A549 (cell line): ENCODE results near the gene LRRC73.

ENCODE experiments used
- POLR2A ChIP-seq: IDR thresholded peaks from 2 replicates; pipeline ENCODE4 v1.6.1; 2012; ENCODE audit warnings: mild to moderate bottlenecking, low read length
- TF ChIP-seq, protein P1 (sequence below): fragments of >200 bp; sonication (Bioruptor Twin); formaldehyde crosslinking; IDR thresholded peaks from 3 replicates; pipeline ENCODE4 v1.5.1; 2016

DNA sequence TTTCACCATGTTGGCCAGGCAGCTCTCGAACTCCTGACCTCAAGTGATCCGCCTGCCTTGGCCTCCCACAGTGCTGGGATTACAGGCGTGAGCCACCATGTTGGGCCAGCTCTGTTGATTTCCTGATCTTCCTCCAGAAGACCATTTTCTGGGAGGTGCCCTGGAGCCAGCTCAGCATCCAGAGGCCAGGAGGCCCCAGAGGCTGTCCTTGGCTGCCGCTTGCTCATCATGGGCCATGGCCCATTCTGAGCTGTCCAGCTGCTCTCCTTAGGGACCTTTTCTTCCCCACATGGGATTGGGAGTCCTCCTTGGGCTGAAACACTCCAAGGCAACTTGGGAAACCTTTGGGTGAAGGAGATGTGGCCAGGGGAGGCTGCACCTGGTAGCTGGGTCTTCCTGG lies 15.4 kb downstream of the LRRC73 start:
- no peak for TF ChIP-seq POLR2A
- TF ChIP-seq, protein P1, sequence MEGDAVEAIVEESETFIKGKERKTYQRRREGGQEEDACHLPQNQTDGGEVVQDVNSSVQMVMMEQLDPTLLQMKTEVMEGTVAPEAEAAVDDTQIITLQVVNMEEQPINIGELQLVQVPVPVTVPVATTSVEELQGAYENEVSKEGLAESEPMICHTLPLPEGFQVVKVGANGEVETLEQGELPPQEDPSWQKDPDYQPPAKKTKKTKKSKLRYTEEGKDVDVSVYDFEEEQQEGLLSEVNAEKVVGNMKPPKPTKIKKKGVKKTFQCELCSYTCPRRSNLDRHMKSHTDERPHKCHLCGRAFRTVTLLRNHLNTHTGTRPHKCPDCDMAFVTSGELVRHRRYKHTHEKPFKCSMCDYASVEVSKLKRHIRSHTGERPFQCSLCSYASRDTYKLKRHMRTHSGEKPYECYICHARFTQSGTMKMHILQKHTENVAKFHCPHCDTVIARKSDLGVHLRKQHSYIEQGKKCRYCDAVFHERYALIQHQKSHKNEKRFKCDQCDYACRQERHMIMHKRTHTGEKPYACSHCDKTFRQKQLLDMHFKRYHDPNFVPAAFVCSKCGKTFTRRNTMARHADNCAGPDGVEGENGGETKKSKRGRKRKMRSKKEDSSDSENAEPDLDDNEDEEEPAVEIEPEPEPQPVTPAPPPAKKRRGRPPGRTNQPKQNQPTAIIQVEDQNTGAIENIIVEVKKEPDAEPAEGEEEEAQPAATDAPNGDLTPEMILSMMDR = no peak
